ENCODE data around the gene SLC35F2.

DNA sequence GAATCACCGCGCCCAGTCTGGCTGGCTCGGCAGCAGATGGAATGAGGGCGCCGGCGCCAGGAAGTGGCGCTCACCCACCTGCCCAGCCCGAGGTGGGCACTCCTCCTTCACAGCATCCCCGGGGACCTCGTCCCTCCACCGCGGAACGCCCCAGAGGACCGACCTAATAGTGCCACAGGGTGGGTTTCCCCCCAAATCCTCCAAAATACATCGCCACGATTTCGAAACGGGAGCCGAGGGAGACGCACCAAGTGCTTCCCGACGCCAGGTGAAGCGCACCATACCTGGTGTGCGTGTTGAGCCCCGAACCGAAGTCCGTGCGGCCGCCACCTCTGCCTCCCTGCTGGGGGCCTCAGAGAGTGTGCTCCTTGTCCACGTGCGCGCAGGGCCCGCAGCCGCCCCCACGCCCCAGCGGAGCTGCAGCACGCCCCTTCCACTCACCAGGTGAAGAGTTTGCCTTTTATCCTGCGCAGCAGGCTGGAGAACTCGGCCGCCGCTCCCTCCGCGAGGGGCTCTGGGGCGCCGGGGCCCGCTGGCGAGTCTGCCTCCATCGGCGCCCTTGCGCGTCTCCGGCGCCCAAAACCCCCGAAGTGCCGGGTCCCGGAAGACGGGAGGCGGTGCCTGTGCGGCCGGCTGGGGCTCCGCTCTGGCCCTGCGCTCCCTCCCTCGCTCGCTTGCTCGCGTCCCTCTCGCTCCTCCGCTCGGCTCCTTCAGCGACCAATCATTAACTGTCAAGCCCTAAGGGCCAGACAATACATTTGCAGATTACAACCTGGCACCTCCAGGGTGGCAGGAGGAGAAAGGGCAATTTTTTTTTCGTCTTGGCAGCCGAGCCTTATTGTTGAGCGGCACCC lies at the start of gene SLC35F2:
- TF ChIP-seq CEBPB (IDR thresholded peaks at IDR 0.05; ENCODE audit: low read depth, low read length) (no peak), SIX5 (IDR thresholded peaks at IDR 0.05; ENCODE audit: low read depth, low read length) (no peak), SRF (IDR thresholded peaks at IDR 0.05; ENCODE audit: low read depth, low read length) (no peak), MAX (IDR thresholded peaks at IDR 0.05) (peak; percentile 83), HDAC2 (IDR thresholded peaks at IDR 0.05; ENCODE audit: borderline replicate concordance in 1 of 2, low read depth in 2 of 2, low read length in 2 of 2) (no peak)
- TF ChIP-seq, protein P1, sequence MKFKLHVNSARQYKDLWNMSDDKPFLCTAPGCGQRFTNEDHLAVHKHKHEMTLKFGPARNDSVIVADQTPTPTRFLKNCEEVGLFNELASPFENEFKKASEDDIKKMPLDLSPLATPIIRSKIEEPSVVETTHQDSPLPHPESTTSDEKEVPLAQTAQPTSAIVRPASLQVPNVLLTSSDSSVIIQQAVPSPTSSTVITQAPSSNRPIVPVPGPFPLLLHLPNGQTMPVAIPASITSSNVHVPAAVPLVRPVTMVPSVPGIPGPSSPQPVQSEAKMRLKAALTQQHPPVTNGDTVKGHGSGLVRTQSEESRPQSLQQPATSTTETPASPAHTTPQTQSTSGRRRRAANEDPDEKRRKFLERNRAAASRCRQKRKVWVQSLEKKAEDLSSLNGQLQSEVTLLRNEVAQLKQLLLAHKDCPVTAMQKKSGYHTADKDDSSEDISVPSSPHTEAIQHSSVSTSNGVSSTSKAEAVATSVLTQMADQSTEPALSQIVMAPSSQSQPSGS (IDR thresholded peaks at IDR 0.05; ENCODE audit: low read length), result no peak

All from H1 (cell line).